Suppressor macrophage treated with lipopolysaccharide for 4 hours (primary cell): ENCODE results near the gene PLBD2.

Experiments used
- DNase-seq: peaks from one replicate; pipeline ENCODE4 v3.0.0-alpha.2; 2020

Gene PLBD2

GRCh38 chr12:113358381-113359132 is at the start of gene PLBD2:
PLBD2 (plus strand) TSS chr12:113358587; CDS start chr12:113358601, 14 bp downstream.
- peak; percentile 99 for DNase-seq

- DNase-seq, result no peak
These were observed 47.9 kb upstream of the PLBD2 start for GRCh38 chr12:113310489-113310888.

- DNase-seq, result no peak
These were observed 44.3 kb upstream of the PLBD2 start for GRCh38 chr12:113314121-113314529.

GRCh38 chr12:113315358-113315757 is 43.0 kb upstream of the PLBD2 start:
- no peak for DNase-seq

- no peak for DNase-seq
These were observed 42.2 kb upstream of the PLBD2 start for GRCh38 chr12:113316155-113316554.

- DNase-seq, result no peak
These were observed 41.3 kb upstream of the PLBD2 start for GRCh38 chr12:113317122-113317521.

- DNase-seq, result no peak
These were observed 40.2 kb upstream of the PLBD2 start for GRCh38 chr12:113318046-113318656.

GRCh38 chr12:113318900-113319628 is 39.3 kb upstream of the PLBD2 start:
- no peak for DNase-seq

GRCh38 chr12:113320401-113320800 is 38.0 kb upstream of the PLBD2 start:
- DNase-seq, result no peak

GRCh38 chr12:113322343-113322742 is 36.0 kb upstream of the PLBD2 start:
- peak; percentile 90 for DNase-seq

GRCh38 chr12:113325916-113326315 is 32.5 kb upstream of the PLBD2 start:
- no peak for DNase-seq

GRCh38 chr12:113326775-113327395 is 31.5 kb upstream of the PLBD2 start:
- no peak for DNase-seq

- DNase-seq, result no peak
These were observed 30.0 kb upstream of the PLBD2 start for GRCh38 chr12:113328368-113328889.

GRCh38 chr12:113329022-113329790 is 29.2 kb upstream of the PLBD2 start:
- DNase-seq, result no peak

- no peak for DNase-seq
These were observed 28.5 kb upstream of the PLBD2 start for GRCh38 chr12:113329791-113330417.

GRCh38 chr12:113330505-113330904 is 27.9 kb upstream of the PLBD2 start:
- DNase-seq, result no peak

GRCh38 chr12:113332688-113333417 is 25.5 kb upstream of the PLBD2 start:
- peak; percentile 30 for DNase-seq

- DNase-seq, result no peak
These were observed 25.0 kb upstream of the PLBD2 start for GRCh38 chr12:113333418-113333750.

- DNase-seq, result peak; percentile 72
These were observed 24.3 kb upstream of the PLBD2 start for GRCh38 chr12:113333877-113334785.
